ENCODE results near the gene VPS37C.

GRCh38 chr11:61198361-61198760 is 37.1 kb upstream of the VPS37C start:
- TF ChIP-seq CTCF (IDR thresholded peaks at IDR 0.05; ENCODE audit: low read depth, low read length, missing input control) = no peak
- no peak for TF ChIP-seq ATF3 (IDR thresholded peaks at IDR 0.05)
